Measurements from ENCODE around the gene PUM1. TPM values are rescaled to one million over a fixed set of nuclear protein-coding genes. Genes with fewer than 3 reads are reported as not detected.
"Not testable (repeated sequence)": the region's sequence is repeated elsewhere in the genome, so short reads cannot be mapped to it uniquely, and the experiment has no call there.

PUM1 gene
- polyA plus RNA-seq, 4 donors: 16.5 to 76.5 (median 23.3) TPM

DNA sequence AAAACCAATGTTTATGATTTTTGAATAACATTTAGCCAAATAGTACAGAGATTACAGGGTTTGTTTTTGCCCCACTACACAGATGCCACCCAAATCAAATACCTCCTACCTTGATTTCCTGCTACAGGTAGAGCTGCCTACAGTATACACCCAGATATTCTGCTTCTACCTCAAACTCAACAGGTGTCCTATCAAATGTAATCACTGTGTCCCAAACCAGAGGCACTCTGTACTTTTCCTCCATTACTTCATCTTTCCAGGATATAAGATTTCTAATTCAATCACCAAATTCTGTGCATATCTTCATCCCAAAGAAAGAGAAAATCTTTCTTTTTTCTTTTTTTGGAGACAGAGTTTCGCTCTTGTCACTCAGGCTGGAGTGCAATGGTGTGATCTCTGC, 9.6 kb downstream of the PUM1 start:
- peaks cover under 1 to 3% (median 2%) of the 10 kb centered on the region in 3 donors for H3K4me1 ChIP-seq (ENCODE audit: control insufficient read depth in 3 of 3, insufficient read depth in 2 of 3, low read depth in 1 of 3, low read length in 2 of 3)
- no peaks in the 10 kb centered on the region for H3K27me3 ChIP-seq (ENCODE audit: control insufficient read depth in 3 of 3, insufficient read depth in 3 of 3, low read length in 3 of 3)
- no peak overlapping the region for H3K27ac ChIP-seq (ENCODE audit: low read depth in 1 of 3, low read length in 2 of 3)
- H3K36me3 ChIP-seq (ENCODE audit: control insufficient read depth in 3 of 3, insufficient read depth in 2 of 3, low read depth in 1 of 3, low read length in 3 of 3): peaks cover 6 to 61% (median 6%) of the 10 kb centered on the region in 3 donors
- FAIRE-seq (no peak), DNase-seq (no peak)
- no peaks in the 10 kb centered on the region for H3K9me3 ChIP-seq (ENCODE audit: control insufficient read depth in 2 of 2, insufficient read depth in 1 of 2, low read depth in 1 of 2, low read length in 1 of 2)
- H3K4me3 ChIP-seq (ENCODE audit: low read depth in 1 of 3, low read length in 3 of 3): no peak overlapping the region
- 100% methylated on average over 1 of the region's 1 CpG for WGBS, 3 donors

DNA sequence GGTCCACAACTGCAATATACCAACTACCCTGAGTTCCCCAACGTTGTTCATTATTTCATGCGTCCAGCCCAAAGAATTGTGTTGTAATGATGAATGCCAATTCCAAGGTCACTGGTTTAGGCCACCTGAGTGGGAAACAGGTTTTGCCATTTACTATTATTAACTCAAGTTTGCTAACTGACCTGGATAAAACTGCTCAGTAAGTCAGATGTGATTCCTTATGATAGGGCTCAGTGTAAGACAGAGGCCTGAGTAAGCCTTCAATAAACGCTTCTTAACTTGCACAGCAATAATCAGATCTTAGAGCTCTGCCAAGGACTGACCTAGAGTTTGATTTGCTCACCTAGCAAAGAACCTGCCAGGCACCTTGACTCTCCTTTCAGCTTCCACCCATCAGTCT, 10.0 kb downstream of the PUM1 start:
- H3K4me3 ChIP-seq (ENCODE audit: low read depth in 1 of 3, low read length in 3 of 3): no peak overlapping the region
- 34 to 50% (median 47%) methylated on average over 3 of the region's 3 CpGs for WGBS, 3 donors
- DNase-seq (peak in 1 of 2 donors; percentile 32), FAIRE-seq (no peak)
- peaks cover 0 to 5% (median 3%) of the 10 kb centered on the region in 3 donors for H3K4me1 ChIP-seq (ENCODE audit: control insufficient read depth in 3 of 3, insufficient read depth in 2 of 3, low read depth in 1 of 3, low read length in 2 of 3)
- no peaks in the 10 kb centered on the region for H3K27me3 ChIP-seq (ENCODE audit: control insufficient read depth in 3 of 3, insufficient read depth in 3 of 3, low read length in 3 of 3)
- H3K36me3 ChIP-seq (ENCODE audit: control insufficient read depth in 3 of 3, insufficient read depth in 2 of 3, low read depth in 1 of 3, low read length in 3 of 3): peaks cover 6 to 58% (median 8%) of the 10 kb centered on the region in 3 donors
- no peak overlapping the region for H3K27ac ChIP-seq (ENCODE audit: low read depth in 1 of 3, low read length in 2 of 3)
- H3K9me3 ChIP-seq (ENCODE audit: control insufficient read depth in 2 of 2, insufficient read depth in 1 of 2, low read depth in 1 of 2, low read length in 1 of 2): no peaks in the 10 kb centered on the region

DNA sequence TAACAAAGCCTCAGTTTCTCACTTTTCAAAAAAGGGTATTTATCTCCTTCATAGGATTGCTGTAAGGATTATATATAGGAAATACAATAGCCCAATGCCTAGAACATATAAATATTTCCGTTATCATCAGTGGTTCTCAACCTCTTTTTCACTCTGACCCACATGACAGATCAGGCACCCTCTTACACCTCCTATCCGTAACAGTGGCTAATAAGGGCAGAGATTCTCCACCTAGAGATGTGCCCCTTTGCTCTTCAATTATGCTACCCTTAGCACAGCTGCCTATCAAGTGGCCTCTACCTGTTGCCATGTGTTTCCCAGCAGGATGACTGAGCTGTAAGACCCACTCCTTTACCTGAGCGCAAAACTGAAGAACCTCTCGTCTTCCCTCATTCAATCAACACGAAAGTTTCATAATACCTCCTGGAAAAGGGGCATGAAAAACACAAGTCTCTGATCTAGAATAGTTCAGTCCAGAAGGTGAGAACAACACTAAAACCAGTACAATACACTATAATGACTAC, 10.5 kb downstream of the PUM1 start:
- no peak overlapping the region for H3K4me3 ChIP-seq (ENCODE audit: low read depth in 1 of 3, low read length in 3 of 3)
- 67 to 72% (median 72%) methylated on average over 5 of the region's 5 CpGs for WGBS, 3 donors
- H3K27ac ChIP-seq (ENCODE audit: low read depth in 1 of 3, low read length in 2 of 3): no peak overlapping the region

DNA sequence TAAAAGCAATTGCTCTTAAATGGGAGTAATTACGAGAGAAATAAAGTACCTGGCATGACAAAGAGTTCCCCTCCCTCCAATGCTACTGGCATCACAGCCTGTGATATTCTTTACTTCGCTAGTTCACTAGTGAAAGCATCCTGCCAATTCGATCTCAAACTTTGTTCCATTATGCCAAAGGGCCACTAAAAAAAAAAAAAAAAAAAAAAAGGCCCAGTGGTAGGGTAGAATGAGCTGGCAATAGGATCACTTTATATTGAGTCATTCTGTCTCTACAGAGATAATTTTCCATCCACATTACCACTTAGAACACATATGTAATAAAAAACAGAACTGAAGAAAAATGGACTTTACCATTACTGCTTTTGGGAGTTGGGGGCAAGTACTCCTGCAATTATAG, 11.2 kb downstream of the PUM1 start:
- no peak overlapping the region for H3K27ac ChIP-seq (ENCODE audit: low read depth in 1 of 3, low read length in 2 of 3)
- no peaks in the 10 kb centered on the region for H3K27me3 ChIP-seq (ENCODE audit: control insufficient read depth in 3 of 3, insufficient read depth in 3 of 3, low read length in 3 of 3)
- FAIRE-seq (no peak), DNase-seq (peak in 1 of 2 donors; percentile 35)
- H3K36me3 ChIP-seq (ENCODE audit: control insufficient read depth in 3 of 3, insufficient read depth in 2 of 3, low read depth in 1 of 3, low read length in 3 of 3): peaks cover 6 to 56% (median 10%) of the 10 kb centered on the region in 3 donors
- H3K4me3 ChIP-seq (ENCODE audit: low read depth in 1 of 3, low read length in 3 of 3): no peak overlapping the region
- no peaks in the 10 kb centered on the region for H3K9me3 ChIP-seq (ENCODE audit: control insufficient read depth in 2 of 2, insufficient read depth in 1 of 2, low read depth in 1 of 2, low read length in 1 of 2)
- peaks cover 0 to 5% (median 3%) of the 10 kb centered on the region in 3 donors for H3K4me1 ChIP-seq (ENCODE audit: control insufficient read depth in 3 of 3, insufficient read depth in 2 of 3, low read depth in 1 of 3, low read length in 2 of 3)
- 28 to 63% (median 46%) methylated on average over 3 of the region's 3 CpGs for WGBS, 3 donors

More for the DNA sequence above, 10.5 kb downstream of the PUM1 start:
- H3K27me3 ChIP-seq (ENCODE audit: control insufficient read depth in 3 of 3, insufficient read depth in 3 of 3, low read length in 3 of 3): no peaks in the 10 kb centered on the region
- H3K9me3 ChIP-seq (ENCODE audit: control insufficient read depth in 2 of 2, insufficient read depth in 1 of 2, low read depth in 1 of 2, low read length in 1 of 2): no peaks in the 10 kb centered on the region
- DNase-seq (no peak), FAIRE-seq (no peak)
- H3K4me1 ChIP-seq (ENCODE audit: control insufficient read depth in 3 of 3, insufficient read depth in 2 of 3, low read depth in 1 of 3, low read length in 2 of 3): peaks cover 0 to 5% (median 3%) of the 10 kb centered on the region in 3 donors
- peaks cover 6 to 57% (median 10%) of the 10 kb centered on the region in 3 donors for H3K36me3 ChIP-seq (ENCODE audit: control insufficient read depth in 3 of 3, insufficient read depth in 2 of 3, low read depth in 1 of 3, low read length in 3 of 3)

DNA sequence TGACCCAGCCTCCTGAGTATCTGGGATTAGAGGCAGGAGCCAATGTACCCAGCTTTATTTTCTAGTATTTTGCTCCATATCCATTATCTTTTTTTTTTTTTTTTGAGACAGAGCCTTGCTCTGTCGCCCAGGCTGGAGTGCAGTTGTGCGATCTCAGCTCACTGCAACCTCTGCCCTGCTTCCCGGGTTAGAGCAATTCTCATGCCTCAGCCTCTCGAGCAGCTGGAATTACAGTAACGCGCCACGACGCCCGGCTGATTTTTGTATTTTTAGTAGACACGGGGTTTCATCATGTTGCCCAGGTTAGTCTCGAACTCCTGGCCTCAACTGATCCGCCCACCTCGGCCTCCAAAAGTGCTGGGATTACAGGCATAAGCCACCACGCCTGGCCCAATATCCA, 12.9 kb downstream of the PUM1 start:
- not testable (repeated sequence) for FAIRE-seq; H3K4me1 ChIP-seq (ENCODE audit: control insufficient read depth in 3 of 3, insufficient read depth in 2 of 3, low read depth in 1 of 3, low read length in 2 of 3); H3K9me3 ChIP-seq (ENCODE audit: control insufficient read depth in 2 of 2, insufficient read depth in 1 of 2, low read depth in 1 of 2, low read length in 1 of 2); H3K4me3 ChIP-seq (ENCODE audit: low read depth in 1 of 3, low read length in 3 of 3); H3K27me3 ChIP-seq (ENCODE audit: control insufficient read depth in 3 of 3, insufficient read depth in 3 of 3, low read length in 3 of 3); H3K27ac ChIP-seq (ENCODE audit: low read depth in 1 of 3, low read length in 2 of 3)
- DNase-seq: peak in 1 of 2 donors; percentile 30
- WGBS, 3 donors: 47 to 88% (median 59%) methylated on average over 14 of the region's 14 CpGs
- peaks cover 4 to 53% (median 4%) of the 10 kb centered on the region in 3 donors for H3K36me3 ChIP-seq (ENCODE audit: control insufficient read depth in 3 of 3, insufficient read depth in 2 of 3, low read depth in 1 of 3, low read length in 3 of 3)

DNA sequence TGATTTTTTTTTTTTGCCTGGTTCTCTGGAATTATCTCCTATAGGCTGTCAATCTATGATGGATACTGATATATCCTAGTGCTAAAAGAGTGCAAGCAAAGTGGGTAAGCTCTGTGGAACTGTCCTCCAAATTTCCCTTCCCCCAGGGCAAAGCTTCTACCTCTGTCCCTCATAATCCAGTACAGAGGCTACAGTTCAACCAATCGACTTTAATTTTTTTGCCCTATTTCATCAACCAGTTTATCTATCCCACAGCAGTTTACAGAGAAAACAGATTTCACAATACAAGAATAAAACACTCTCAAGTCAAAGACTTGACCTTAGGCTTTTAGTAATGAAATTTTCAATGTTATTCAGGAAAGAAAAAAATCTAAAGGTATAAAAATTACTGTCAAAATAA, 13.9 kb downstream of the PUM1 start:
- H3K4me3 ChIP-seq (ENCODE audit: low read depth in 1 of 3, low read length in 3 of 3): no peak overlapping the region
- H3K27me3 ChIP-seq (ENCODE audit: control insufficient read depth in 3 of 3, insufficient read depth in 3 of 3, low read length in 3 of 3): no peaks in the 10 kb centered on the region
- FAIRE-seq (no peak), DNase-seq (no peak)
- peaks cover 3 to 49% (median 4%) of the 10 kb centered on the region in 3 donors for H3K36me3 ChIP-seq (ENCODE audit: control insufficient read depth in 3 of 3, insufficient read depth in 2 of 3, low read depth in 1 of 3, low read length in 3 of 3)
- peaks cover 0 to 5% (median 3%) of the 10 kb centered on the region in 3 donors for H3K4me1 ChIP-seq (ENCODE audit: control insufficient read depth in 3 of 3, insufficient read depth in 2 of 3, low read depth in 1 of 3, low read length in 2 of 3)
- H3K27ac ChIP-seq (ENCODE audit: low read depth in 1 of 3, low read length in 2 of 3): no peak overlapping the region
- no peaks in the 10 kb centered on the region for H3K9me3 ChIP-seq (ENCODE audit: control insufficient read depth in 2 of 2, insufficient read depth in 1 of 2, low read depth in 1 of 2, low read length in 1 of 2)
- 27 to 65% (median 37%) methylated on average over 1 of the region's 1 CpG for WGBS, 3 donors

DNA sequence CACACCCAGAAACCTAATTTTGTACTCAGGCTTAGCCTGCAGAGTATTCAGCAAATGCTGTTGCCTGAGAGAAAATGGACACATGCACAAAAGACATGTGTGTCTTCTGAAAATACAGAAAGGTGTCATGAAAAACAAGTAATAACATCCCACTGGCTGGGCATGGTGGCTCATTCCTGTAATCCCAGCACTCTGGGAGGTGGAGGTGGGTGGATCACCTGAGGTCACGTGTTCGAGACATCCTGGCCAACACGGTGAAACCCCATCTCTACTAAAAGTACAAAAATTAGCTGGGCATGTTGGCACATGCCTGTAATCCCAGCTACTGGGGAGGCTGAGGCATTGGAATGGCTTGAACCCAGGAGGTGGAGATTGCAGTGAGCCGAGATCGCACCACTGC, 18.0 kb downstream of the PUM1 start:
- H3K36me3 ChIP-seq (ENCODE audit: control insufficient read depth in 3 of 3, insufficient read depth in 2 of 3, low read depth in 1 of 3, low read length in 3 of 3): peaks cover 0 to 53% (median 4%) of the 10 kb centered on the region in 3 donors
- not testable (repeated sequence) for H3K27me3 ChIP-seq (ENCODE audit: control insufficient read depth in 3 of 3, insufficient read depth in 3 of 3, low read length in 3 of 3); H3K27ac ChIP-seq (ENCODE audit: low read depth in 1 of 3, low read length in 2 of 3); H3K4me1 ChIP-seq (ENCODE audit: control insufficient read depth in 3 of 3, insufficient read depth in 2 of 3, low read depth in 1 of 3, low read length in 2 of 3); H3K4me3 ChIP-seq (ENCODE audit: low read depth in 1 of 3, low read length in 3 of 3); H3K9me3 ChIP-seq (ENCODE audit: control insufficient read depth in 2 of 2, insufficient read depth in 1 of 2, low read depth in 1 of 2, low read length in 1 of 2); DNase-seq; FAIRE-seq
- 67 to 76% (median 68%) methylated on average over 5 of the region's 5 CpGs for WGBS, 3 donors

DNA sequence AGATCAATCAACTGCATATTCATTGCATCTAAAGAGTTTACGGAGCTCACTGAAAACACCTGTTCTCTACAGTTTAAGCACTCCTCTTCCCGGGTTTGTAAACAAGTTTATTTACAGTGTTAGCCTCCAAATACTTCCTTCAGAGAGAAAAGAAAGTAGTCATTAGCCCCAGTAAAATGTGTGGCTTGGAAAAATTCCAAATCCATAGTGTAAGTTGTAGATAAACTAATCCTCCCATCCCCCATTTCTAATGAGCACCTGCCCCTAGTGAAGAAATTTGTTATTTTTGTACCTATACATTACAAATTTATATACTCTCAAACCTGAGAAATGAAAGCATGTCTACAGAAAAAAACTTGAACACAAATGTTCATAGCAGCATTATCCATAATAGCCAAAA, 21.9 kb downstream of the PUM1 start:
- Histone ChIP-seq H3K27me3 (ENCODE audit: control insufficient read depth in 3 of 3, insufficient read depth in 3 of 3, low read length in 3 of 3) (no peaks in the 10 kb centered on the region), H3K4me1 (ENCODE audit: control insufficient read depth in 3 of 3, insufficient read depth in 2 of 3, low read depth in 1 of 3, low read length in 2 of 3) (peaks cover 0 to 5% (median 0%) of the 10 kb centered on the region in 3 donors), H3K9me3 (ENCODE audit: control insufficient read depth in 2 of 2, insufficient read depth in 1 of 2, low read depth in 1 of 2, low read length in 1 of 2) (no peaks in the 10 kb centered on the region), H3K36me3 (ENCODE audit: control insufficient read depth in 3 of 3, insufficient read depth in 2 of 3, low read depth in 1 of 3, low read length in 3 of 3) (peaks cover 0 to 48% (median 0%) of the 10 kb centered on the region in 3 donors), H3K4me3 (ENCODE audit: low read depth in 1 of 3, low read length in 3 of 3) (no peak overlapping the region), H3K27ac (ENCODE audit: low read depth in 1 of 3, low read length in 2 of 3) (no peak overlapping the region)
- DNase-seq (no peak), FAIRE-seq (no peak)
- 21 to 49% (median 45%) methylated on average over 2 of the region's 2 CpGs for WGBS, 3 donors

DNA sequence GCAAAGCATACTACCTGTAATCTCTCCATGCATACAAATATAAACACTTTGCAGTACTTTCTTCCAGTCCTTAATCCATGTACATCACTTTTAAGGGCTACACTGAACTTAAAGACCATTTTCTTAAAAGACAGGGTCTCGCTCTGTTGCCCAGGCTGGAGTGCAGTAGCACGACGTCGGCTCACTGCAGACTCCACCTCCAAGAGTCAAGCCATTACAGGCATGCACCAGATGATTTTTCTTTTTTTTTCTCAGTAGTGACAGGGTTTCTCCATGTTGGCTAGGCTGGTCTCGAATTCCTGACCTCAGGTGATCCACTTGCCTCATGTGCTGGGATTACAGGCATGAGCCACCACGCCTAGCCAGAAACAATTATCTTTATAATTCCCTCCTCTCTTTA, 22.9 kb downstream of the PUM1 start:
- Histone ChIP-seq H3K27ac (ENCODE audit: low read depth in 1 of 3, low read length in 2 of 3) (no peak overlapping the region), H3K27me3 (ENCODE audit: control insufficient read depth in 3 of 3, insufficient read depth in 3 of 3, low read length in 3 of 3) (no peaks in the 10 kb centered on the region), H3K4me3 (ENCODE audit: low read depth in 1 of 3, low read length in 3 of 3) (no peak overlapping the region), H3K4me1 (ENCODE audit: control insufficient read depth in 3 of 3, insufficient read depth in 2 of 3, low read depth in 1 of 3, low read length in 2 of 3) (peaks cover 0 to 5% (median 0%) of the 10 kb centered on the region in 3 donors), H3K9me3 (ENCODE audit: control insufficient read depth in 2 of 2, insufficient read depth in 1 of 2, low read depth in 1 of 2, low read length in 1 of 2) (no peaks in the 10 kb centered on the region), H3K36me3 (ENCODE audit: control insufficient read depth in 3 of 3, insufficient read depth in 2 of 3, low read depth in 1 of 3, low read length in 3 of 3) (peaks cover 0 to 46% (median 0%) of the 10 kb centered on the region in 3 donors)
- 87 to 92% (median 88%) methylated on average over 6 of the region's 6 CpGs for WGBS, 3 donors
- no peak for DNase-seq
- no peak for FAIRE-seq
